ENCODE data around the gene NT5C.
A peak's percentile ranks its signal among the peaks of the same experiment; 100 is the strongest.

Gene NT5C

DNA sequence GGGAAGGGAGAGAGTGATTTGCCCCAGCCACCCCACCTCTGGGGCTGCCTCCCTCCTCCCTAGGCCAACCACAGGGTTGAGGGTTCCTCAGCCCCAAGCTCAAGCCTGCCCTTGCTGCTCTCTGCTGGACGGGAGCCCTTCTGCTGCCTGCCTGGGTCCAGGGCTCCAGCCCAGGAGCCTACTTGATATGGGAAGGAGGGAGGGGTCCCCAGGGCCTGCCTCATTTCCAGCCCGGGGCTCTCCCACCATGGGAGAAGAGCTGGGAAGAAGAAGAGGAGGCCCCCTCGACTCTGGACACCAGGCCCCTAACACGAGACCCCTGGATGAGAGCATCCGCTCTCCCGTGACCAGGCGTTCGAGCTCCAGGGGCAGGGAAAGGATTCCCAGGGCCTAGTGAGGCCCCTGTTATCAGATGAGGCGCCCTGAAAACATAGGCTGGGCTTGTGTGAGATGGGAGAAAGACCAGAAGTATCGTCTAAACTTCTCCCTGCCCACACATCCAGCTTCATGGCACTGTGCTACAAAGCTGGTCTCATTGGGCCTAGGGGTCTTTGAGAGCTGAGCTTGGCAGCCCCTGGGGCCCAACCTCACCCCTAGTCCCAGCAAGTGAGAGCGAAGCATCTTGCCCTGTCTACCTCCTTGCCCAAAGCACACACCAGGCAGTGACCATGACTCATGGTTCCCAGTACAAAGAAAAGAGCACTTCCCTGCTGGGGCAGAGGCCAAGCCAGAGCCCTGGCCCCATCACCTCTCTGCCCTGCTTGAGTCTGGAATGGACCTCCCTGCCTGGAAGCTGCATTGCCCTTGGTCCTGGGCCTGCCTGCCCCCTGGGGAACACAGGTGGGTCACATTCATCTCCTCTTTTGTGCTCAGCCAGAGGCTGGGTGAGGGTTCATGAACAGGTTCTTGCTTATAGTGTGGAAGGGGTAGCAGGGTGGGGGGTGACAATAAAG lies 42.8 kb downstream of the NT5C start (continued):
- TF ChIP-seq, protein P1, sequence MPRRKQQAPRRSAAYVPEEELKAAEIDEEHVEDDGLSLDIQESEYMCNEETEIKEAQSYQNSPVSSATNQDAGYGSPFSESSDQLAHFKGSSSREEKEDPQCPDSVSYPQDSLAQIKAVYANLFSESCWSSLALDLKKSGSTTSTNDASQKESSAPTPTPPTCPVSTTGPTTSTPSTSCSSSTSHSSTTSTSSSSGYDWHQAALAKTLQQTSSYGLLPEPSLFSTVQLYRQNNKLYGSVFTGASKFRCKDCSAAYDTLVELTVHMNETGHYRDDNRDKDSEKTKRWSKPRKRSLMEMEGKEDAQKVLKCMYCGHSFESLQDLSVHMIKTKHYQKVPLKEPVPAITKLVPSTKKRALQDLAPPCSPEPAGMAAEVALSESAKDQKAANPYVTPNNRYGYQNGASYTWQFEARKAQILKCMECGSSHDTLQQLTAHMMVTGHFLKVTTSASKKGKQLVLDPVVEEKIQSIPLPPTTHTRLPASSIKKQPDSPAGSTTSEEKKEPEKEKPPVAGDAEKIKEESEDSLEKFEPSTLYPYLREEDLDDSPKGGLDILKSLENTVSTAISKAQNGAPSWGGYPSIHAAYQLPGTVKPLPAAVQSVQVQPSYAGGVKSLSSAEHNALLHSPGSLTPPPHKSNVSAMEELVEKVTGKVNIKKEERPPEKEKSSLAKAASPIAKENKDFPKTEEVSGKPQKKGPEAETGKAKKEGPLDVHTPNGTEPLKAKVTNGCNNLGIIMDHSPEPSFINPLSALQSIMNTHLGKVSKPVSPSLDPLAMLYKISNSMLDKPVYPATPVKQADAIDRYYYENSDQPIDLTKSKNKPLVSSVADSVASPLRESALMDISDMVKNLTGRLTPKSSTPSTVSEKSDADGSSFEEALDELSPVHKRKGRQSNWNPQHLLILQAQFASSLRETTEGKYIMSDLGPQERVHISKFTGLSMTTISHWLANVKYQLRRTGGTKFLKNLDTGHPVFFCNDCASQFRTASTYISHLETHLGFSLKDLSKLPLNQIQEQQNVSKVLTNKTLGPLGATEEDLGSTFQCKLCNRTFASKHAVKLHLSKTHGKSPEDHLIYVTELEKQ (tag by site-specific recombination; IDR thresholded peaks at IDR 0.05; ENCODE audit: borderline replicate concordance) = no peak
- TF ChIP-seq ZNF549 (tag by site-specific recombination; IDR thresholded peaks at IDR 0.05) (no peak), GLI2 (tag by site-specific recombination; IDR thresholded peaks at IDR 0.05; ENCODE audit: borderline replicate concordance, low read depth) (no peak), KLF9 (tag by site-specific recombination; IDR thresholded peaks at IDR 0.05; ENCODE audit: low read depth) (no peak), ZBTB20 (tag by site-specific recombination; IDR thresholded peaks at IDR 0.05) (peak; percentile 36; the same call in 1 of the 2 replicates), KLF10 (tag by site-specific recombination; IDR thresholded peaks at IDR 0.05) (no peak), YY1 (tag by site-specific recombination; IDR thresholded peaks at IDR 0.05) (no peak), ZNF112 (tag by site-specific recombination; IDR thresholded peaks at IDR 0.05) (no peak), ZNF423 (tag by site-specific recombination; IDR thresholded peaks at IDR 0.05) (no peak), ZNF600 (tag by site-specific recombination; IDR thresholded peaks at IDR 0.05) (no peak), ZNF394 (tag by site-specific recombination; IDR thresholded peaks at IDR 0.05; ENCODE audit: borderline replicate concordance) (no peak), ZSCAN23 (tag by site-specific recombination; IDR thresholded peaks at IDR 0.05) (no peak), ZNF571 (tag by site-specific recombination; IDR thresholded peaks at IDR 0.05) (no peak), GLIS2 (tag by site-specific recombination; IDR thresholded peaks at IDR 0.05) (0 out of 2 replicates have a peak, but pooled peaks have one; percentile 21)
- TF ChIP-seq, protein P2, sequence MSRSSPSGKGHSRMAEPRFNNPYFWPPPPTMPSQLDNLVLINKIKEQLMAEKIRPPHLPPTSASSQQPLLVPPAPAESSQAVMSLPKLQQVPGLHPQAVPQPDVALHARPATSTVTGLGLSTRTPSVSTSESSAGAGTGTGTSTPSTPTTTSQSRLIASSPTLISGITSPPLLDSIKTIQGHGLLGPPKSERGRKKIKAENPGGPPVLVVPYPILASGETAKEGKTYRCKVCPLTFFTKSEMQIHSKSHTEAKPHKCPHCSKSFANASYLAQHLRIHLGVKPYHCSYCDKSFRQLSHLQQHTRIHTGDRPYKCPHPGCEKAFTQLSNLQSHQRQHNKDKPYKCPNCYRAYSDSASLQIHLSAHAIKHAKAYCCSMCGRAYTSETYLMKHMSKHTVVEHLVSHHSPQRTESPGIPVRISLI (tag by site-specific recombination; IDR thresholded peaks at IDR 0.05) = no peak
- TF ChIP-seq, protein P3, sequence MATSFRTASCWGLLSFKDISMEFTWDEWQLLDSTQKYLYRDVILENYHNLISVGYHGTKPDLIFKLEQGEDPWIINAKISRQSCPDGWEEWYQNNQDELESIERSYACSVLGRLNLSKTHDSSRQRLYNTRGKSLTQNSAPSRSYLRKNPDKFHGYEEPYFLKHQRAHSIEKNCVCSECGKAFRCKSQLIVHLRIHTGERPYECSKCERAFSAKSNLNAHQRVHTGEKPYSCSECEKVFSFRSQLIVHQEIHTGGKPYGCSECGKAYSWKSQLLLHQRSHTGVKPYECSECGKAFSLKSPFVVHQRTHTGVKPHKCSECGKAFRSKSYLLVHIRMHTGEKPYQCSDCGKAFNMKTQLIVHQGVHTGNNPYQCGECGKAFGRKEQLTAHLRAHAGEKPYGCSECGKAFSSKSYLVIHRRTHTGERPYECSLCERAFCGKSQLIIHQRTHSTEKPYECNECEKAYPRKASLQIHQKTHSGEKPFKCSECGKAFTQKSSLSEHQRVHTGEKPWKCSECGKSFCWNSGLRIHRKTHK (tag by site-specific recombination; IDR thresholded peaks at IDR 0.05) = no peak

DNA sequence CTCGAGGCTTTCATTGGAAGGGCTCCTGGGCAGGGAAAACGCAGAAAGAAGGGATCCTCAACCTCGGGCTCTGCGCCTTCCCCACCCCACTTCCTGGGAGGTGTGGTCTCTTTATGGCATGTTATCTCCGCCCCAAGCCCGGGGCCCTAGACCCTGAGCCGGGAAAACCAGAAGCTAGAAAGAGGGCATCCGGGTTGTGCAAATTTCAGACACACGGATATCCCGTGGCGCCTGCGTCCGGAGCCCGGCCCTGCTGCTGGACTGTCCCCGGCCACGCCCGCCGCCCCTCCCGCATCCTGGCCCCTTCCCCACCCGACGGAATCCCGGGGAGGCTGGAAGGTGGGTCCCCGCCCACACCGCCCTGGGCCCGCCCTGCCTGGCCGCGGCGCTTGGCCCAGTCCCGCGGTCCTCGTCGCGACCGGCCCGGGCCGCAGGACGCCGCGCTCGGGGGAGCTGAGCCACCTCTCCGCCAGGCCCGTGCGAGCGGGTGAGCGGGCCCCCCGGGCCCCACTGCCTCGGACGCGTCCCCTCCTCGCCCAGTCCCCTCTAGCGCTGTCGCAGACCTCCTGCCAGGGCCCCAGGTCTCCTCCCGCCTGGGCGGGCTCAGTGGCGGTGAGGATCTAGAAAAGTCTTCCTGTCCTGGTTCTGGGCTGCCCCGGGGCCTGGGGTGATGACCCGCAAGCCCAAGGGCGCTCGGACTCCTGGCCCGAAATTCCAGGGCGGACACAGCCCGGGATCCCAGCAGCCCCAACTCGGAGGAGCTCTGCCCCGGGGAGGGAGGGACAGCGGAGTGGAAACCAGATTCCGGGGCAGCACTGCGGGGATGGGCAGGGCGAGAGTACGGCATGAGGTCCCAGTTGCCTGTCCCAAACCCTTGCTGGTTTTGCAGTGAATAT lies 43.7 kb downstream of the NT5C start, which contains the start of gene SLC16A5:
SLC16A5 (plus strand) TSS at position 397 of the 896 bp plus-strand sequence. CDS start 5,683 bp downstream, outside the sequence.
- no peaks in the 10 kb centered on the region for H3K9me3 ChIP-seq (ENCODE audit: control insufficient read depth, insufficient read depth, low read depth, low read length)
- CTCF ChIA-PET = interaction anchor here (0.6 to 2.1 kb wide), 3 partner anchors 13 to 126 kb away, joined by 3 to 7 read pairs (median 5); no protein-coding TSS in a partner anchor
- H3K4me1 ChIP-seq (ENCODE audit: control insufficient read depth, insufficient read depth, low read length) = 0 out of 2 replicates have a peak, but pooled peaks cover 2% of the 10 kb centered on the region
- POLR2A ChIA-PET = interaction anchor here (0.6 to 1.2 kb wide), 4 partner anchors 12 to 30 kb away, joined by 3 to 5 read pairs (median 3); no protein-coding TSS in a partner anchor
- H3K36me3 ChIP-seq (ENCODE audit: control insufficient read depth in 2 of 2, insufficient read depth in 1 of 2, low read length in 2 of 2) = no peaks in the 10 kb centered on the region
- H3K4me3 ChIP-seq (ENCODE audit: low read depth, low read length) = peak within 1 kb of the TSS; percentile 6
- H3K27ac ChIP-seq (ENCODE audit: extremely low read depth, low read depth, low read length) = no peak within 1 kb of the TSS; the same call in 1 of the 2 replicates
- 0 out of 2 replicates have a peak, but pooled peaks have one; percentile 28 for TF ChIP-seq KLF9 (tag by site-specific recombination; IDR thresholded peaks at IDR 0.05; ENCODE audit: low read depth)
- TF ChIP-seq, protein P4, sequence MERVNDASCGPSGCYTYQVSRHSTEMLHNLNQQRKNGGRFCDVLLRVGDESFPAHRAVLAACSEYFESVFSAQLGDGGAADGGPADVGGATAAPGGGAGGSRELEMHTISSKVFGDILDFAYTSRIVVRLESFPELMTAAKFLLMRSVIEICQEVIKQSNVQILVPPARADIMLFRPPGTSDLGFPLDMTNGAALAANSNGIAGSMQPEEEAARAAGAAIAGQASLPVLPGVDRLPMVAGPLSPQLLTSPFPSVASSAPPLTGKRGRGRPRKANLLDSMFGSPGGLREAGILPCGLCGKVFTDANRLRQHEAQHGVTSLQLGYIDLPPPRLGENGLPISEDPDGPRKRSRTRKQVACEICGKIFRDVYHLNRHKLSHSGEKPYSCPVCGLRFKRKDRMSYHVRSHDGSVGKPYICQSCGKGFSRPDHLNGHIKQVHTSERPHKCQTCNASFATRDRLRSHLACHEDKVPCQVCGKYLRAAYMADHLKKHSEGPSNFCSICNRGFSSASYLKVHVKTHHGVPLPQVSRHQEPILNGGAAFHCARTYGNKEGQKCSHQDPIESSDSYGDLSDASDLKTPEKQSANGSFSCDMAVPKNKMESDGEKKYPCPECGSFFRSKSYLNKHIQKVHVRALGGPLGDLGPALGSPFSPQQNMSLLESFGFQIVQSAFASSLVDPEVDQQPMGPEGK (tag by site-specific recombination; IDR thresholded peaks at IDR 0.05) = peak; percentile 28; the same call in 1 of the 2 replicates
- peak; percentile 69 for TF ChIP-seq KLF1 (tag by site-specific recombination; IDR thresholded peaks at IDR 0.05)
- no peak for TF ChIP-seq GLI4 (tag by site-specific recombination; IDR thresholded peaks at IDR 0.05)
- TF ChIP-seq, protein P5, sequence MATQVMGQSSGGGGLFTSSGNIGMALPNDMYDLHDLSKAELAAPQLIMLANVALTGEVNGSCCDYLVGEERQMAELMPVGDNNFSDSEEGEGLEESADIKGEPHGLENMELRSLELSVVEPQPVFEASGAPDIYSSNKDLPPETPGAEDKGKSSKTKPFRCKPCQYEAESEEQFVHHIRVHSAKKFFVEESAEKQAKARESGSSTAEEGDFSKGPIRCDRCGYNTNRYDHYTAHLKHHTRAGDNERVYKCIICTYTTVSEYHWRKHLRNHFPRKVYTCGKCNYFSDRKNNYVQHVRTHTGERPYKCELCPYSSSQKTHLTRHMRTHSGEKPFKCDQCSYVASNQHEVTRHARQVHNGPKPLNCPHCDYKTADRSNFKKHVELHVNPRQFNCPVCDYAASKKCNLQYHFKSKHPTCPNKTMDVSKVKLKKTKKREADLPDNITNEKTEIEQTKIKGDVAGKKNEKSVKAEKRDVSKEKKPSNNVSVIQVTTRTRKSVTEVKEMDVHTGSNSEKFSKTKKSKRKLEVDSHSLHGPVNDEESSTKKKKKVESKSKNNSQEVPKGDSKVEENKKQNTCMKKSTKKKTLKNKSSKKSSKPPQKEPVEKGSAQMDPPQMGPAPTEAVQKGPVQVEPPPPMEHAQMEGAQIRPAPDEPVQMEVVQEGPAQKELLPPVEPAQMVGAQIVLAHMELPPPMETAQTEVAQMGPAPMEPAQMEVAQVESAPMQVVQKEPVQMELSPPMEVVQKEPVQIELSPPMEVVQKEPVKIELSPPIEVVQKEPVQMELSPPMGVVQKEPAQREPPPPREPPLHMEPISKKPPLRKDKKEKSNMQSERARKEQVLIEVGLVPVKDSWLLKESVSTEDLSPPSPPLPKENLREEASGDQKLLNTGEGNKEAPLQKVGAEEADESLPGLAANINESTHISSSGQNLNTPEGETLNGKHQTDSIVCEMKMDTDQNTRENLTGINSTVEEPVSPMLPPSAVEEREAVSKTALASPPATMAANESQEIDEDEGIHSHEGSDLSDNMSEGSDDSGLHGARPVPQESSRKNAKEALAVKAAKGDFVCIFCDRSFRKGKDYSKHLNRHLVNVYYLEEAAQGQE (tag by site-specific recombination; IDR thresholded peaks at IDR 0.05) = no peak
- TF ChIP-seq OVOL3 (tag by site-specific recombination; IDR thresholded peaks at IDR 0.05) = no peak
- peak; percentile 79 for TF ChIP-seq ZBTB20 (tag by site-specific recombination; IDR thresholded peaks at IDR 0.05)

All from HEK293 (cell line).